Activated CD4-positive, CD25-positive, alpha-beta regulatory T cell treated with anti-CD3 and anti-CD28 coated beads, Interleukin-2, amount 50 U/mL, for 72 hours (primary cell): Measurements from ENCODE around the gene FAAH.

Experiments
- DNase-seq: peaks from one replicate; pipeline ENCODE4 v3.0.0; 2021

Gene FAAH

DNA sequence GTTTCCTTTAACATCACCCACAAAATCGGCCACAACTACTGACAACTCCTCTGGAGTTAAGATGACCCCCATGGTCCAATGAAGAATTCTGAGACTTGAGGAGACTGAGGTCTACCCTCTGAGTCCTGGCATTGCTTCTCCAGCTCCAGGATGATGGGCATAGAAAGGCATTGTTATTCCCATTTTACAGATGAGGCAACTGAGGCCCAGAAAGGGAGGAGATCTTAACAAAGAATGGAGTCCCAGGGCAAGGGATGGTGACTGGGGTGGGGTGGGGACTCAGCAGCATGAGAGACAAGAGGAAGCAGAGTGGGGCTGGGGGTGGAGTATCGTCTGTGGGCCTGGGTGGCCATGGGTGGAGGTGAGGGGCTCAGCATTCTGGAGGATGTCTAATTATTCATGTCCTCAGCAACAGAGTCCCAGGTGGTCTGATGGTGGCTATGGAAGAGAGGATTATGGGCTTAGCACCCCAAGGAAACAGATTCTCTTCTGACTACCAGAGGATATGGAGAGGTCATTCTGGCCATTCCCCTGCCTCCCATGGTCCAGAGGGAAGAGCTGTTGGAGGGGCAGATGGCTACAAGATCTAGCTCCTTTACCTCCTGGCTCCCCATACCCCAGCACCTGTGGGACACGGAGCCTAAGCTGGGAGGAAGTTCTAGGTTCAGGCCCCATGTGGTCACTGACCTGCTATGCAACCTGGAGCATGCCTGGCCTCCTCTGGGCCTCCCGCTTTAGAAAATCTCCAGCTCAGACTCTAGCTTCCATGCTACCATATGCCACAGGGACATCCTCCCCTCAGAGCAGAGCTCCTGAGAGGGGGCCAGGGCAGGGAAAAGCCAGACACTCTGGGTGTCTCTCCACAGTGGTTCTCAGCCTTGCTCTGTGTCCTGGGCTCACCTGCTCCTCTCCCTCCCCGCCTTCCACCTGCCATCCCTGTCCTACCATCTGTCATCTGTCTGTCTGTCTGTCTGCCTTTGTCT is 58.1 kb downstream of the FAAH start:
- DNase-seq, result no peak

DNA sequence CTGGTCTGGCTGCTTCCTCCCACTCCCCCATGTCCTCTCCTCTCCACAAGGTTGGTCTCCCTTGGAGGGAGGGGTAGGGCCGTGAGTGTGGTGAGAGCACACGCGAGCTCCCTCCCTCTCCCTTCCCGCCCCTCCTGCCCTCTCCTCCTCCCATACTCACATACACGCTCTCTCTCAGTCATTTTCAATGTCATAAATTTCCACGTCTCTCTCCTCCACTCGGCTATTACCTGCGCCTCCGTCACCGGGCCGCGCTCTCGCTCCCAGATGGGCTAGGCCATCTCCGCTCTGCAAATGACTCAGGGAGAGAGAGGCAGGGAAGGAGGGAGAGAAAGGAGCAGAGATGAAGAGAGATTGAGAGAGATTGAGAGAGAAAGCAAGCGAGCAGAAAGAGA is 58.8 kb downstream of the FAAH start:
- no peak for DNase-seq

DNA sequence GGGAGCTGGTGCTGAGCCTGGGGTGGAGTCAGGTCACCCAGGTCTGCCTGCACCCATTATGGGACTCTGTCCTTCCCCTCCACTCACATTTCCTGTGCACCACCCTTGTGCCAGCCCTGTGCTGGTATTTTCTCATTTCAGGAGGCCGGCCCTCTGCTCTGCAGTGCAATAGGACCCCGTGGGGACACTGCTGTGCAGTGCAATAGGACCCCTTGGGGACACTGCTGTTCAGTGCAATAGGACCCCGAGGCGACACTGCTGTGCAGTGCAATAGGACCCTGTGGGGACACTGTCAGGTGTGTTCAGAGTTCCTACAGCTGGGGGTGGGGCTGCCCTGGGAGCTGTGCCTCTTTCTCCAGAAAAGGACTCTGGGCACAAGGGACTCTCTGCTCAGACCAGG is 59.3 kb downstream of the FAAH start:
- no peak for DNase-seq

DNA sequence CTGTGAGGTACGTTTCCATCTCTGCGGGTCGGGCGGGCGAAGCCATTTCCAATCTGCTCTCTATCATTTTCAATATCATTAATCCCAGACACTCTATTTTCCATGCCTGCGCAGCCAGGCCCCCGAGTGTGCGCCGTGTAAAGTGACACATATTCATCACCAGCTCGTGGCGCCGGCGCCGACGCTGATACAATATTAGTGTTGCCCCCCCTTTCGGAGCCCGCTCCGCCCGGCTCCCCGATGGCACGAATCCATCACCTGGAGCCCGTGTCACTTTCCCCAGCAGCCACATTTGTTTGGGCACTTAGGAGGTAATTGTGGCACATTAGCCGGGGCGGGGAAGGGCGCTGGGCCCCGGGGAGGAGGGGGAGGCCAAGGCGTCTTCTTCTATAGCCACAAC is 61.8 kb downstream of the FAAH start:
- no peak for DNase-seq

DNA sequence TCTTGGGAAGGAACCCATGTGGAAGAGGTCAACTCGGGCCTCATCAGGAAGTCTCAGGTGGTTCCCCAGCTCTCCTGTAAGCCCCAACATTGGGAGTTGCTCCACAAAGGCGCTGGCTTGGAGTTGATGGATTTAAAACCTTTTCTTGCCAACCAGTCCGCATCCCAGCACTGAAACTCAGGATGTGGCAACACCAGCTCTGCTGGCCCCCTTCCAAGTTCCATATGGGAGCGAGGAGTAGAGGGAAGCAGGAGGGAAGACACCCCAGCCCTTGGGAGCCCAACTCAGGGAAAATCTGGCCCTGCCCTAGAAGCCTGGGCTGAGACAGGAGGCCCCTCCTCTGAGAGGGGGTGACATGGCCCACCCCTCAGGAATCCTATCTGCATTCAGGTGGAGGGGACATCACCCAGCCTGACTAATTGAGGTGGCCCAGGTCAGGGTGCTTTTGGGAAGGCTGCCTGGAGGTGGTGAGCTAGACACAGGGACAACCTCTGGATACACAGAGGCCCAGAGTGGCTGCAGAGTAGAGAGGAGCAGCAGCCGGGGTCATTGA is 62.4 kb downstream of the FAAH start:
- no peak for DNase-seq

DNA sequence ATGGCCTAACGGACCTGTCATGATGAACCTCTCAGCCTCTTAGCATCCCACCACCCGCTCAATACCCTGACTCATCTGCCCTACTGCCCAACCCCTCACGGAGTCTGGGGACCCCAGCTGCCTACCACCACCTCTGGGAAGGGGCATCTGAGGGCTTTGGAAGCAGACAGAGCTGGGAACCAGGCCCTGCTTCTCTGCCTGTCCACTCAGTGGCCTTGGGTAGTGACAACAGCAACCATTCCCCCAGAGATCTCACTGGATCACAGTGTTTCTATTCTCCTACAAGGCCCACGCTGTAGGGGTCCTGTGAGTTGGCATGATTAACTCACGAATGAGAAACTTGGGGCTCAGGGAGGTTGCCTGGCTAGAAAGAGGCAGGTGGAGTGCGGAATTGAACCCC is 63.1 kb downstream of the FAAH start:
- no peak for DNase-seq

DNA sequence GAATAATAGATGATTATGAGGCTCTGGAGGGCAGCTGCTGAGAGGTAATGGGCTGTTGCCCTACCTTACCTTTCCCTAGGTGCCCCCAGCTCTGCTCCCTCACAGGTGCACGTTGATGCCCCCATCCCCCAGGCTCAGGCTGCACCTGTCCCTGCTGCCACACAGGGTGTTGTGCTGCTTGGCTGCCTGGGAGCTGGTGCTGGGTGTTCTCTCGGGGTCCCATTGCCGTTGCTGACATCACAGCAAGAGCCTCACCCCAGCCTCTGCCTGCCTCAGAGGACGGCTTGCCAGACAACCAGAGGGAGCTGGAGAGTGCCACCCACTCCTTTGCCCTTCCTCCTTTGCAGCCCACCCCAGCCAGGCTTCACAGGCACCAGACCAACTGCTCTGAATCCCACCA is 64.1 kb downstream of the FAAH start:
- no peak for DNase-seq

DNA sequence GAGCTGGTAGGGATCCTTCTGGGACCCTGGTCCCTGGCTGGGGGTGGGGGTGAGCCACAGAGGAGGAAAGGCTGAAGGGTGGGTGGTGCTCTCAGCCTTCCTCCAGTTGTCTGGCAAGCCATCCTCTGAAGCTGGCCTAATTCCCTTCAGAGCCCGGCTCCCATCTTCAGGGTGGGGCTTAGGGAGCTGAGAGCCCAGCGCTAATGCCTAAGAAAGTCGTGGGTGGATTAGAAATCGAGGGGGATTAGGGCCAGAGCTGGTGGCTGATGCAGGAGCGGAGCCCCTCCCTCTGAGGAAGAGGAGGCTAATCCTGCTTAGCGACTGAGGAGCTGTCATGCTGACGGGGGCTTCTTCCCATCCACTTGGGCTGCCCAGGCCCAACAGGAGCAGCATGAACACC is 64.7 kb downstream of the FAAH start:
- DNase-seq, result no peak

DNA sequence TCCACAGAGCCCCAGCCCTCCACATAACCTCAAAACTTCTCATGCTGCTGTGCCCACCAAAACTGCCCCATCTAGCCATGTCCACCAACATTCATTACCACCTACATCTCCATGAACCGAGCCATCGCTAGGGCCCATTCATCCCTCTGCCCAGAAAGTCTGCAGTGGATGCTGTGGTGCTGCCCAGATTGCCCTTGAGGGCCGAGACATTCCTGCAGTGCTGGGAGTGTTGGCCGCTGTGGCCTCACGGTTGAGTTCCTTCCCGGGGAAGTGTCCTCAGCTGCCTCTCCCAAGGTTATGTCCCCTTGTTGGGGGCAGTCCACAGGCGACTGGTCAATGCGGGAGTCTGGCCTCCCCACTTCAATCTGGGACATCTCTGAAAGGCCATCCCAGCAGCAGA is 65.2 kb downstream of the FAAH start:
- no peak for DNase-seq

DNA sequence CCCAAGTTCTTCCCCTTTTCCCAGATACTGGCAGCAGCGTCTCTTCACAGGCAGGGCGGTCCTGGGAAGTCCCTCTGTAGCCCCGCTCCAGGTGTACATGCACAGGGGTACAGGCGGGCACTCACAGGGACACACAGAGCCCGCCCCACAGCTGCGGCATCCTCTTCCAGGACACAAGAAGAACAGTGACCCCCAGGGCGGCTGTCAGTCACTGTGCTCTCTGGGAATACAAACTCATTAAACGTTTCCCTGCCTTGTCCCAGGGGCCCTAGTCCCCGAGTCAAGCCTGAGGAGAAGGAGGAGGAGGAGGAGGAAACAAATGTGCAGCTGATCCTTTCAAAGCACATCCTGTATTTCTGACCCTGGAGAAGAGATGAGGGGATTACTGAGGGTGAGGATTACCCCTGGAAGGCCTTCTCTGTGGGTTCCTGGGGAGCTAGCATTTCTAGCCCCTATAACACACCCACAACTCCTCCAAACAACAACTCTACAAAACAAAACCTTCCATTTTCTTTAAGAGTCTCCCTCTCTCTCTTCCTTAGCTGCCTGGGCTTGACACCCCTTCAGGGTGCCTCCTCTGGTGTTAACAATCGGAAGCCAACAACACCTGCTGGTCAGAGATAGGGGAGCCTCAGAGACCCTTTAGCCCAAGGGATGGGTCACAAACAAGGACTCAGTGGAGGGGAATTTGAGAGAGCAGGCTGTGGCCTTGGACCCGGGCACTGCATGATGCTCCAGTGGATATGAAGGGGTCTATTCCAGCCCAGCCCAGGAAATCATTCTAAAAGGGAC is 67.1 kb downstream of the FAAH start:
- no peak for DNase-seq

DNA sequence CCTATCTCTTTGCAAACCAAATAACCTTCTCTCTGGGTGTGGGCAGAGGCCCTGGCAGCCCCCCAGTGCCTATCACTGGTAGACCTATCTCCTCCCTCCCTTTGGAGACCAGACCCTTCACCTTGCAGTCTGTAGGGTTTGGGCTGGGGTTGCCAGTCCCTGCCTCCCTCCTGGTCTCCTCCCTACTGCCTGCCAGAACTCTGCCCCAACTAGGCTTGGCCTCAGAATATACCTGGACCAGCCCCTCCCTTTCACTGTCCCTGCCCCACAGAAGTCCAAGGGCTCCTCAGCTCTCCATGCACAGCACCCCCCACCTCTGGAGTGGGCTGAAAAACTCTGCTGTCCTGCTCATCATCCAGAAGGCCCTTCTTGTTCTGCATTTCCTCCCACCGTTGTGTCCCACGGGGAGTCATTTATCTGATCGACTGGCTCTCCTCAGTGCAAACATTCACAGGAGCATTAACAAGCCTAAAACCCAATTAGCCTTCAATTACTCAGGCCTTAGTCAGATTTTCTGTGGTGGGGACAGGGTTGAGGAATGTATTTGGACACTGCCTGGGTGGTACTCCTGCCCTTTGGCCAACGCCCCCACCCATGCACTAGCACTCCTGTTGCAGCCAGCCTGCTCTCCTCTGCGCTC is 67.8 kb downstream of the FAAH start:
- DNase-seq, result no peak
